Spleen (tissue), 7 donors: ENCODE measurements around the gene ZBTB4.

Experiments
- CTCF ChIP-seq, 11 experiments: fragments of 200-600 bp in 7 of 11; fragments of 450-650 bp in 4 of 11; sonication (generic) in 4 of 11; IDR thresholded peaks in 8 of 11; conservative IDR thresholded peaks in 3 of 11; 1 replicate in 7 of 11; 2 replicates in 4 of 11; pipeline versions ENCODE4 v1.4.0 to v1.8.0; 2016 to 2021; ENCODE audit warnings: antibody characterized with exemption in 11 of 11, inconsistent platforms in 4 of 11, mild to moderate bottlenecking in 1 of 11
- POLR2A ChIP-seq, 3 donors: fragments of 450-650 bp; IDR thresholded peaks; one replicate each; pipeline ENCODE4 v1.5.1; 2017; ENCODE audit warnings: antibody characterized with exemption in 3 of 3, mild to moderate bottlenecking in 1 of 3
- POLR2AphosphoS5 ChIP-seq, 3 donors: sonication (generic); formaldehyde crosslinking; IDR thresholded peaks; one replicate each; pipeline ENCODE4 v1.5.1; 2017; ENCODE audit warnings: antibody characterized with exemption in 3 of 3
- donor health status: DM: no; HTN: no; CAD: no; lungs with moderate emphysema.
- donor health status: DM: no; HTN: no; CAD: no.
- donor health status: DM: no; HTN: no; CAD: no.

DNA sequence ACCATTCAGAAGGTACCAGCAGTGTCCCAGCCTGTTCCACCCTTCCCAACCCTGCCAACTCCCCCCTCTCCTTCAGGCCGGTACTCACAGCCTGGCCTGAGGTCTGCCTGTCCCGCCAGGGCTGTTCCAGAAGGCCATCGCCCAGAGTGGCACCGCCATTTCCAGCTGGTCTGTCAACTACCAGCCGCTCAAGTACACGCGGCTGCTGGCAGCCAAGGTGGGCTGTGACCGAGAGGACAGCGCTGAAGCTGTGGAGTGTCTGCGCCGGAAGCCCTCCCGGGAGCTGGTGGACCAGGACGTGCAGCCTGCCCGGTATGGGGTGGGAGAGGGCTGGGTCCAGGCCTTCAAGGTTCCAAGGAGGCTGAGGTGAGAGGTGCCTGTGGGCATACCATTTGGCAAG, 64.6 kb downstream of the ZBTB4 start:
- no peak for TF ChIP-seq POLR2AphosphoS5 (IDR thresholded peaks at IDR 0.05)
- TF ChIP-seq CTCF (IDR thresholded peaks at IDR 0.05 in 8 of 11, conservative IDR thresholded peaks at IDR 0.05 in 3 of 11): no peak
- TF ChIP-seq POLR2A (IDR thresholded peaks at IDR 0.05): no peak
